Neural cell (in vitro differentiated cells): ENCODE data around the gene ITPK1. TPM values are rescaled to one million over a fixed set of nuclear protein-coding genes. Genes with fewer than 3 reads are reported as not detected.

Source experiments
- H2AFZ ChIP-seq: fragments of 200-600, 300-800 bp; sonication (generic), shearing (Covaris generic); 2 replicates; pipeline ENCODE4 v1.6.0; 2014; ENCODE audit warnings: low read depth, mild to moderate bottlenecking, antibody characterized with exemption, low read length, moderate library complexity
- H3F3A ChIP-seq: fragments of 200-600 bp; shearing (Covaris generic); 2 replicates; pipeline ENCODE4 v1.6.1; 2016; ENCODE audit warnings: mild to moderate bottlenecking, moderate library complexity, mixed read lengths, antibody characterized with exemption, low read length; ENCODE audit not compliant: insufficient read depth, poor library complexity, severe bottlenecking
- H3K27ac ChIP-seq: fragments of 200-600, 300-800 bp; sonication (generic), shearing (Covaris generic); 2 replicates; pipeline ENCODE4 v1.5.1; 2014; ENCODE audit warnings: mild to moderate bottlenecking, low read length, moderate library complexity
- H3K27me3 ChIP-seq: fragments of 300-800, 200-600 bp; sonication (generic), shearing (Covaris generic); 2 replicates; pipeline ENCODE4 v1.6.0; 2014; ENCODE audit warnings: mild to moderate bottlenecking, low read depth, low read length, moderate library complexity; ENCODE audit not compliant: insufficient read depth
- H3K36me3 ChIP-seq: fragments of 300-800, 200-600 bp; sonication (generic), shearing (Covaris generic); 2 replicates; pipeline ENCODE4 v1.5.1; 2014; ENCODE audit warnings: mild to moderate bottlenecking, antibody characterized with exemption, low read length, moderate library complexity; ENCODE audit not compliant: insufficient read depth
- H3K4me2 ChIP-seq: fragments of 300-800, 200-600 bp; sonication (generic), shearing (Covaris generic); 2 replicates; pipeline ENCODE4 v1.6.0; 2014; ENCODE audit warnings: mild to moderate bottlenecking, low read length
- H3K4me3 ChIP-seq: fragments of 300-800, 200-600 bp; sonication (generic), shearing (Covaris generic); 2 replicates; pipeline ENCODE4 v1.5.1; 2014; ENCODE audit warnings: mild to moderate bottlenecking, low read length, moderate library complexity
- H3K79me2 ChIP-seq: fragments of 200-600 bp; shearing (Covaris generic); replicated peaks from 2 replicates; pipeline ENCODE4 v1.6.0; 2014; ENCODE audit warnings: mild to moderate bottlenecking, low read length, moderate library complexity; ENCODE audit not compliant: insufficient read depth
- H3K9ac ChIP-seq: fragments of 300-800, 200-600 bp; sonication (generic), shearing (Covaris generic); 2 replicates; pipeline ENCODE4 v1.6.1; 2016; ENCODE audit warnings: mild to moderate bottlenecking, low read length, mixed read lengths
- H3K9me2 ChIP-seq: fragments of 200-600 bp; shearing (Covaris generic); 2 replicates; pipeline ENCODE4 v1.6.1; 2016; ENCODE audit warnings: mild to moderate bottlenecking, low read length, mixed read lengths; ENCODE audit not compliant: insufficient read depth
- H3K9me3 ChIP-seq: fragments of 200-600, 300-800 bp; sonication (generic), shearing (Covaris generic); 2 replicates; pipeline ENCODE4 v1.6.1; 2016; ENCODE audit warnings: mild to moderate bottlenecking, mixed run types, low read length, moderate library complexity, mixed read lengths
- H4K20me1 ChIP-seq: fragments of 200-600 bp; shearing (Covaris generic); 2 replicates; pipeline ENCODE4 v1.6.1; 2016; ENCODE audit warnings: mild to moderate bottlenecking, mixed run types; ENCODE audit not compliant: insufficient read depth
- CTCF ChIP-seq: fragments of 450-650 bp; IDR thresholded peaks from 2 replicates; pipeline ENCODE4 v1.5.1; 2014; ENCODE audit warnings: antibody characterized with exemption, mild to moderate bottlenecking, moderate library complexity; ENCODE audit not compliant: poor library complexity, severe bottlenecking
- EP300 ChIP-seq: fragments of 450-650 bp; conservative IDR thresholded peaks from 2 replicates; pipeline ENCODE4 v1.6.1; 2014; ENCODE audit warnings: antibody characterized with exemption, mild to moderate bottlenecking, moderate library complexity; ENCODE audit not compliant: poor library complexity, severe bottlenecking
- EZH2 ChIP-seq: fragments of 200-600, 300-800 bp; shearing (Covaris generic), sonication (generic); IDR thresholded peaks from 2 replicates; pipeline ENCODE4 v1.6.1; 2014; ENCODE audit warnings: antibody characterized with exemption, low read length, borderline replicate concordance, mild to moderate bottlenecking; ENCODE audit not compliant: insufficient read depth, poor library complexity, severe bottlenecking
- MXI1 ChIP-seq: fragments of 450-650 bp; conservative IDR thresholded peaks from 2 replicates; pipeline ENCODE4 v1.6.1; 2014; ENCODE audit warnings: antibody characterized with exemption, mild to moderate bottlenecking; ENCODE audit not compliant: poor library complexity, severe bottlenecking
- POLR2AphosphoS5 ChIP-seq: IDR thresholded peaks from 2 replicates; pipeline ENCODE4 v1.6.1; 2012
- RAD21 ChIP-seq: fragments of 450-650 bp; conservative IDR thresholded peaks from 2 replicates; pipeline ENCODE4 v1.6.1; 2014; ENCODE audit warnings: antibody characterized with exemption, mild to moderate bottlenecking, moderate library complexity
- REST ChIP-seq: IDR thresholded peaks from 2 replicates; pipeline ENCODE4 v1.6.1; 2012; ENCODE audit warnings: borderline replicate concordance
- SMC3 ChIP-seq: fragments of 450-650 bp; conservative IDR thresholded peaks from 2 replicates; pipeline ENCODE4 v1.6.1; 2014; ENCODE audit warnings: antibody characterized with exemption, mild to moderate bottlenecking, moderate library complexity; ENCODE audit not compliant: poor library complexity
- TAF1 ChIP-seq: IDR thresholded peaks from 2 replicates; pipeline ENCODE4 v1.6.1; 2012; ENCODE audit warnings: low read depth
- polyA plus RNA-seq: library from polyadenylated mRNA; depleted of rRNA; stranded (reverse); fragments of >200 nt; gene quantifications from 2 replicates; pipeline ENCODE4 v1.2.3, GENCODE V29; 2014

Gene ITPK1
- polyA plus RNA-seq, 1 donor from 2014 or later: 65.0 TPM

GRCh38 chr14:92994942-92995341 is 120.8 kb downstream of the ITPK1 start:
- peaks cover 3% of the 10 kb centered on the region for H3F3A ChIP-seq
- TF ChIP-seq TAF1 (no peak), EP300 (no peak), EZH2 (no peak), CTCF (no peak), MXI1 (no peak), POLR2AphosphoS5 (no peak), SMC3 (no peak), RAD21 (no peak), REST (no peak)
- H3K9ac ChIP-seq: no peak overlapping the region
- H3K9me3 ChIP-seq: no peaks in the 10 kb centered on the region
- no peaks in the 10 kb centered on the region for H3K9me2 ChIP-seq
- H2AFZ ChIP-seq: no peak overlapping the region
- no peak overlapping the region for H3K4me3 ChIP-seq
- H3K4me2 ChIP-seq: no peak overlapping the region
- no peak overlapping the region for H3K27ac ChIP-seq
- no peaks in the 10 kb centered on the region for H3K36me3 ChIP-seq
- H3K27me3 ChIP-seq: no peaks in the 10 kb centered on the region
- H3K79me2 ChIP-seq: no peaks in the 10 kb centered on the region
- no peaks in the 10 kb centered on the region for H4K20me1 ChIP-seq

- Histone ChIP-seq H3K27me3 (no peaks in the 10 kb centered on the region), H3K27ac (no peak overlapping the region), H3K36me3 (no peaks in the 10 kb centered on the region), H3K9me2 (no peaks in the 10 kb centered on the region), H3K9me3 (no peaks in the 10 kb centered on the region), H3K9ac (no peak overlapping the region), H3K79me2 (no peaks in the 10 kb centered on the region), H3K4me3 (no peak overlapping the region), H3K4me2 (no peak overlapping the region), H3F3A (peaks cover 6% of the 10 kb centered on the region), H4K20me1 (no peaks in the 10 kb centered on the region), H2AFZ (no peak overlapping the region)
- no peak for TF ChIP-seq RAD21
- no peak for TF ChIP-seq CTCF
- TF ChIP-seq REST: no peak
- no peak for TF ChIP-seq SMC3
- no peak for TF ChIP-seq EZH2
- no peak for TF ChIP-seq MXI1
- no peak for TF ChIP-seq EP300
- no peak for TF ChIP-seq TAF1
- TF ChIP-seq POLR2AphosphoS5: no peak
Observed at GRCh38 chr14:92994131-92994676, 121.5 kb downstream of the ITPK1 start.
